Tibial artery (tissue), 4 donors: ENCODE results near the gene ASGR1.

ENCODE experiments used
- DNase-seq, 2 donors: peaks; one replicate each; pipeline ENCODE4 v3.0.0-alpha.2; 2019
- H3K27ac ChIP-seq, 2 donors: fragments of 200-600 bp; sonication (generic) in 1 of 2; 1 replicate in 1 of 2; 2 replicates in 1 of 2; pipeline ENCODE4 v1.5.1; 2018 to 2019; ENCODE audit warnings: mild to moderate bottlenecking in 1 of 2
- H3K27me3 ChIP-seq, 2 donors: fragments of 200-600 bp; sonication (generic) in 1 of 2; one replicate each; pipeline versions ENCODE4 v1.5.1 to v1.6.0; 2016 to 2019
- H3K36me3 ChIP-seq, 3 donors: fragments of 200-600 bp; sonication (generic) in 2 of 3; one replicate each; pipeline ENCODE4 v1.5.1; 2016 to 2019; ENCODE audit warnings: mild to moderate bottlenecking in 2 of 3
- H3K4me1 ChIP-seq, 4 donors: fragments of 200-600 bp; sonication (generic) in 2 of 4; 1 replicate in 3 of 4; 2 replicates in 1 of 4; pipeline ENCODE4 v1.5.1; 2016 to 2019
- H3K4me3 ChIP-seq, 2 donors: fragments of 200-600 bp; sonication (generic) in 1 of 2; 1 replicate in 1 of 2; 2 replicates in 1 of 2; pipeline ENCODE4 v1.5.1; 2018 to 2019; ENCODE audit warnings: mild to moderate bottlenecking in 2 of 2
- H3K9me3 ChIP-seq, 3 donors: fragments of 200-600 bp; sonication (generic) in 1 of 3; one replicate each; pipeline ENCODE4 v1.5.1; 2016 to 2019
- CTCF ChIP-seq, 2 experiments: fragments of 200-600 bp in 1 of 2; fragments of 450-650 bp in 1 of 2; IDR thresholded peaks; one replicate each; pipeline ENCODE4 v1.5.1; 2017 to 2019; ENCODE audit warnings: antibody characterized with exemption in 2 of 2, mild to moderate bottlenecking in 1 of 2, moderate library complexity in 1 of 2
- intact Hi-C: fragments of 100-400 bp; cut with DNase I; formaldehyde crosslinking; loops from one replicate; pipeline ENCODE4 v1.15.0; 2023; ENCODE audit warnings: low total_unique reads

Gene ASGR1, protein sequence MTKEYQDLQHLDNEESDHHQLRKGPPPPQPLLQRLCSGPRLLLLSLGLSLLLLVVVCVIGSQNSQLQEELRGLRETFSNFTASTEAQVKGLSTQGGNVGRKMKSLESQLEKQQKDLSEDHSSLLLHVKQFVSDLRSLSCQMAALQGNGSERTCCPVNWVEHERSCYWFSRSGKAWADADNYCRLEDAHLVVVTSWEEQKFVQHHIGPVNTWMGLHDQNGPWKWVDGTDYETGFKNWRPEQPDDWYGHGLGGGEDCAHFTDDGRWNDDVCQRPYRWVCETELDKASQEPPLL

GRCh38 chr17:7179317-7180254 is at the start of gene ASGR1:
TSS of gene ASGR1 (minus strand) at chr17:7179370. CDS start at chr17:7178563, 807 bp downstream.
- Histone ChIP-seq H3K36me3 (no peaks in the 10 kb centered on the region), H3K4me3 (no peak within 1 kb of the TSS), H3K4me1 (peaks cover 0 to 15% (median 12%) of the 10 kb centered on the region in 4 donors), H3K27ac (no peak within 1 kb of the TSS), H3K9me3 (no peaks in the 10 kb centered on the region), H3K27me3 (peaks cover 0 to 48% of the 10 kb centered on the region in 2 donors)
- TF ChIP-seq CTCF (IDR thresholded peaks at IDR 0.05), result no peak
- intact Hi-C loops, result no loop called here
- peak in 1 of 2 donors; percentile 23 for DNase-seq

DNA sequence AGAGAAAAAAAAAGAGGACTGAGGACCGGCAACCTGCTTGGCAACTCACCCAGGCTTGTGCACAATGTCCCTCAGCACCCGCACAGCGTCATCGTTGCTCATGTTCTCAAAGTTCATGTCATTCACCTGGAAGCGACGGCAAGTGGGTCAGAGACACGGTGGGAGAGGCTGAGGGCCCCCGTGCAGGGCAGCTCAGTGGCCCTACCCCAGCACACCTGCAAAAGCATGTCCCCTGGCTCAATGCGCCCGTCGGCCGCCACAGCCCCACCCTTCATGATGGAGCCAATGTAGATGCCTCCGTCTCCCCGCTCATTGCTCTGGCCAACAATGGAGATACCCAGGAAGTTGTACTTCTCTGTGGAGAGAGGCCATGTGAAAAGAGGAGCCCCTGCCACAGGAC is 49.8 kb upstream of the ASGR1 start:
- intact Hi-C loops, result no loop called here
- H3K27ac ChIP-seq, result no peak overlapping the region
- H3K36me3 ChIP-seq, result peaks cover 49 to 68% (median 65%) of the 10 kb centered on the region in 3 donors
- peaks cover 0 to 30% (median 19%) of the 10 kb centered on the region in 4 donors for H3K4me1 ChIP-seq
- DNase-seq, result no peak
- no peaks in the 10 kb centered on the region for H3K27me3 ChIP-seq
- H3K9me3 ChIP-seq, result no peaks in the 10 kb centered on the region
- no peak overlapping the region for H3K4me3 ChIP-seq
- no peak for TF ChIP-seq CTCF (IDR thresholded peaks at IDR 0.05)

DNA sequence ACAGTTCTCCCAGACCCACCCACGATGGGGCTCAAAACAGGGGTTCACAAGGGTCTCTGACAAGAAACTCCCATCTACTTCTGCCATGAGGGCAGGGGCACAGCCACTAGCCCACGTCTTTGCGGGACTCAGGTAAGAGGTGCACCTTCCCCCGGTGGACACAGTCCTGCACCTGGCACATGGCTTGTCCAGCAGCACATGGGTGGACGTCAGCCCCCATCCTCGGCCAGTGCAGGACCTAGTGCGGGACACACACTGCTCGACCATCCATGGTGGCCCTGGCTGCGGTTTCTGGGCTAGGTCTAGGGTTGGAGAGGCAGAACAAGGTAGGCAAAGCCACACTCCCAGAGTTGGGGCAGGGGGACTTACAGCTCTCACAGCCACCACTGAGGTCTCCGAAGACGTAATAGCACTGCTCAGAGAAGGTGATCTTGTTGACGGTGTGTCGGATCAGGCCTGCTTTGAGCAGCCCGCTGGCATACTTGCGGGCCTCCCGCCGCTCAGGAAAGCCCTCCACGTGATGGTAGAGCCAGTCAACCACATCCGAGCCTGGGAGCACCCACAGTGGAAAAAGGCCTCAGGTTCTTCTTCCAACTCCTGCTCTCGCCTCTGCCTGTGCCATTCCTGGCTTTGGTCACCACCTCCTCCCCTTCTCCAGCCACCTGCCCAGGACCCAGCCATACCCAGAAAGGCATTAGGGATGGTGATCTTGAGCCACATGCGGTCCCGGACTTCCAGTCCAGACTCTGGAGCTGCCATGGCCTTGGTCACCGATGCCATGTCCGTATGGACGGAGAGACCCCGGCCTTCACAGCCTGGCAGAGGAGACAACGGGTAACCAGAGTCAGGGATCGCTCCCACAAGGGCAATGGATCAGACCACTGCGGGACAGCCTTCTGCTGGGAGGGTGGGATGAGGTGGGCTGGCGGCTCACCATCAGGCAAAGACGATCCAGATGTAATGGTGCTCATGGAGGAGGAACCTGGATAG is 47.8 kb upstream of the ASGR1 start:
- no peak for TF ChIP-seq CTCF (IDR thresholded peaks at IDR 0.05)
- no peak for DNase-seq
- H3K4me1 ChIP-seq, result peaks cover 0 to 16% (median 3%) of the 10 kb centered on the region in 4 donors
- H3K4me3 ChIP-seq, result no peak overlapping the region
- no peaks in the 10 kb centered on the region for H3K27me3 ChIP-seq
- intact Hi-C loops, result no loop called here
- peaks cover 54 to 87% (median 82%) of the 10 kb centered on the region in 3 donors for H3K36me3 ChIP-seq
- no peaks in the 10 kb centered on the region for H3K9me3 ChIP-seq
- no peak overlapping the region for H3K27ac ChIP-seq

DNA sequence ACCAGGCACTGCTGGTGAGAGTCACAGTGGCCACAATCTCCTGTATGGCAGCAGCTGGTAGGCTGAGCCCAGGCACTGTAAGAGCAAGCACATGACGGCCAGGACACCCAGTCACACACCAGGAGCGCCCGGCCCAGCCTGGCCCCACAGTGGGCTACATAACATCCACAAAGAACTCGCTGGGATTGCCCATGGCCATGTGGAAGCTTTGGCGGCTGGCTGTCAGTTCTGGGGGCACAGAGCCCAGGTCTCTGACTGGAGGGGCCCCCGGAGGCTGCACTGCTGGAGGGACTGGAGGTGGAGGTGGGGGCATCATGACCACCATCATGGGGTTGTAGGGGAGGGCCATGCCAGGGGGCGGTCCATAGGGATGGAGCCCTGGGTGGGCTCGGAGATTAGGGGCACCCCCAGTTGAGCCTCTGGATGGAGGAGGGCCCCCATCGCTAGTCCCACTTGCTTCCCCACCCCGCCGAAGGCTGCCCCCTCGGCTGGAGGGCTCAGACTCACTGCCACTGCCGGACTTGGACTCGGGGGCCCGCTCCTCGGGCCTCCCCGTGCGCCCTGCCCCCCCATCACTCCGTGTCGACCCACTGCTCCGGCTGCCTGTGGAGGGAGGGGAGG is 46.7 kb upstream of the ASGR1 start:
- H3K9me3 ChIP-seq, result no peaks in the 10 kb centered on the region
- no peak for DNase-seq
- H3K27me3 ChIP-seq, result no peaks in the 10 kb centered on the region
- no peak overlapping the region for H3K27ac ChIP-seq
- no peak for TF ChIP-seq CTCF (IDR thresholded peaks at IDR 0.05)
- peaks cover 0 to 17% (median 9%) of the 10 kb centered on the region in 4 donors for H3K4me1 ChIP-seq
- intact Hi-C loops, result no loop called here
- peaks cover 54 to 98% (median 82%) of the 10 kb centered on the region in 3 donors for H3K36me3 ChIP-seq
- no peak overlapping the region for H3K4me3 ChIP-seq
